Activated effector memory CD4-positive, alpha-beta T cell treated with Interleukin-2 at 50 U/mL for 16 hours (primary cell): ENCODE measurements around the gene HMGB1.
"Not testable (repeated sequence)": the region's sequence is repeated elsewhere in the genome, so short reads cannot be mapped to it uniquely, and the experiment has no call there.

Source experiments
- DNase-seq: peaks from one replicate; pipeline ENCODE4 v3.0.0-alpha.2; 2020

The HMGB1 gene

DNA sequence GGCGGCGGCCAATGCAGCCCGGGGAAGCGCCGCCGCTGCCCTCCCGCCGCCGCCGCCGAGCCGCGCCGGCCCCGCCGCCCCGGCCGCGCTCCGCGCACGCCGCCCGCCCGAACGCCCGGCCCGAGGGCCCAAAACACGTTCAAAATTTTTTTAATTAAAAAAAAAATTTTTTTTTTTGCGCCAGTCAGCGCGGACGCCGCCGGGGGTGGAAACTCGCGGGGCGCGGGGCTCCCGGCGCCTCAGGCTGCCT lies 468 bp downstream of the HMGB1 start:
- no peak for DNase-seq

DNA sequence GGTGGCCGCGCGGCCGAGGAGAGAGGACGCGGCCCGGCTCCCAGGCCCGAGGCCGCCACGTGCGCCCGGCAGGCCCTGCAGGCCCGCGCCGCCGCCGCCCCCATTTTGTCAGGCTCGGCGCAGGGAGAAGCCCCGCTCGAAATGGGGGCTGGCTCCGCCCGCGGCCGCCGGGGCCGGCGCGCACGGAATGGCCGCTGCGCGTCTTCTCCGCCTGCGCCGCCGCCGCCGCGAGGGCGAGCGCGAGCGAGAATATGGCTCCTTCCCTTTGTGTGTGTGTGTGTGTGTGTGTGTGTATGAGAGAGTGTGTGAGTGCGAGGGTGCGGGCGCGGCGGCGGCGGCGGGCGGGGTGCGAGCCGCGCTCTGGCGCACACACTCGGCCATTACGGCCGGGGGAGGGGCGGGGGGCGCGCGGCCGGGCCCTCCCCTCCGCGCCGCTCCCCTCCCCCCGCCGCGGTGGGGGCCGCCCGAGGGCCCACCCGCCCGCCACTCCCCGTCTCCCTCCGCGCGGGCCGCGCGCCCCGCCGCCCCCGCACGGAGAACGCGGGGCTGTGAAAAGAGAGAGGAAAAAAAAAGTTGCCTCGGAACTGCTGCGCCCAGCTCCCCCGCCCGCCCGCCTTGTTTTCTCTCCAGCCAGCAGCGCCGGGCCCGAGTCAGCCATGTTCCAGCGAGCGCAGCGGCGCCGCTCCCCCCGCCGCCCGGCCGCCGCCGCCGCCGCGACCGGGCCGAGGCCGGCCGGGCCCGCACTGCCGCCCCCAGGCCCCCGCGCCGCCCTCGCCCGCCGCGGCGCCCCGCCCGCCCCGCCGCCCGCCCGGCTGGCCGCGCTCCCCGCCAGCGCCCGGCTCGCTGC lies 1.0 kb downstream of the HMGB1 start:
- DNase-seq, result peak; percentile 61

DNA sequence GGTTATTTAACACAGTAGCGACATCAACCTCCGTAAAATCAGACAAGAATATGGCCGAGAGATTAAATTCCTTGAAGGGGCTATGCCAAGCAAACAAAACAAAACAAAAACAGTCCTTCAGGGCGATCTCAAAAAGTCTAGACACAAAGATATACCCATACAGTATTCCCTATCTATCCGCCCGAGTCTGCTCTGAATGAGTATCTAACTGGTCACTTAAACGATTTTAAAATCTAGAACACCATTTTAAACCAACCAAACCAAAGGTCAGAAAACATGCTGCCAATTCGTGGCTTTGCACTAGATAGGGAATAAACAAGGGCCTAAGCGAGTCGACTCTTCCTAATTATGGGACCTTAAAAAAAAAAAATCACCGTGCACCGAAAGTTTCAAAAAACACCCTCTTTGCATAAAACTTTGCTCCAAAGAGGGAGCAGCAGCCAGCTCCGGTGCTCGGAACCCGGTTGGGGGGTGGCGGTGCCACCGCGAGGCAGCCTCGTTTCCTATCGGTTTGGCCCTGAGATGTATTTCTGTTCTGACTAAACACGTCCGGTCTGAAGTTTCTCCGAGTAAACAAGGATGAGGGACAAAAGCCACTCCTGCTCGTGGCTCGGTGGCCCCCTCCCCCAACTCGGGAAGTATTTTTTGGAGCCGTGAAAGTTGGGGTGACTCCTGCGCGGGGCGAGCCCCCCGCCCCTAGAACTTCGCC lies 1.8 kb downstream of the HMGB1 start:
- peak; percentile 68 for DNase-seq

DNA sequence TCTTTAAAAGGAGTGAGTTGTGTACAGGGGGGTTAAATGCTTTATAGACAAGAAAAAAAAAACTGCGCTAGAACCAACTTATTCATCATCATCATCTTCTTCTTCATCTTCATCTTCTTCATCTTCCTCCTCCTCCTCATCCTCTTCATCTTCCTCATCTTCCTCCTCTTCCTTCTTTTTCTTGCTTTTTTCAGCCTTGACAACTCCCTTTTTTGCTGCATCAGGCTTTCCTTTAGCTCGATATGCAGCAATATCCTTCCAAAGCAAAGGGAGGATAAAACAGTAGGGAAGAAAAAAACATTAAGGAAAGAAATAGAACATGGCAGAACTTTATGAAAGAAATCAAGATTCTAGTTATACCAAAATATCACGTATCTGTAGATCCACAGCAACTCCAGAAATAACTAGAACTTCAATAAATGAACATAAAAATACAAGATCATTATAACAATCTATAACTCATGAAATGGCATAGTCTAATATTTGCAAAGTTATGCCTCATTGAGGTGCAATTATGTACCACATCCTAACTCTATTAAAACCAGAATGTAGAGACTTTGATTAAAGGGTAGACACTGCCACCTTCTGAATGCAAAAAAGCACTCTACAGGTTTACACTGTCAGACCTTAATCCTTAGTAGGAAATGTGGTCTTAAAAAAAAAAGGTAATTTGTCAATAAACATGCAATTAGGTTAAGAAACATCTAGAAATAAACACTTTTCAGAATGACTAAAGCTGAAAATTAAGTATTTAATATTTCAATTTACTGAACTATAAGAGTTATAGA lies 4.3 kb downstream of the HMGB1 start:
- not testable (repeated sequence) for DNase-seq

DNA sequence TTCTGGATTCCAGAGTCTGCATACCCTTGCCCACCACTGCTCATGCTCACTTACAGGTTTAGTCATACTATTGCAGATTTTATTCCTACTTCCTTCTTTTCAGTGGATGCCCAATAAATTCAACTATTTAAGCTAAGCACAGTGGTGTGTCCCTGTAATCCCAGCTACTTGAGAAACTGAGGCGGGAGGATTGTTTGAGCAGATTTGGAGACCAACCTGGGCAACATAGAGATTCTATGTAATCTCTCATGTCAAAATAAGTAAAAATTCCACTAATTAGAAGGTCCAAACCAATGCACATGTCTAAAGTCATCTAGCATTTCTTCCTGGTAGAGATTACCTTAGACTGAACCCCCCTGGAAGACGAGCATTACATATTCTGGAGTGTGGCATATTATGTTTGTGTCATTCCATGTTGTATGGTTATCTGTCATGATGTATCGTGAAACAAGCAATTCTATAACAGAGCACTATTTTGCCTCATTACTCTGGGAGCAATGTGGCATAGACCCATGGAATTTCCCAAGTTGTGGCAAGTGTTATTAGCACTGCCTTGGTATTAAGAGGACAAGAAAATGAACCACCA lies 8.3 kb downstream of the HMGB1 start:
- DNase-seq, result no peak

DNA sequence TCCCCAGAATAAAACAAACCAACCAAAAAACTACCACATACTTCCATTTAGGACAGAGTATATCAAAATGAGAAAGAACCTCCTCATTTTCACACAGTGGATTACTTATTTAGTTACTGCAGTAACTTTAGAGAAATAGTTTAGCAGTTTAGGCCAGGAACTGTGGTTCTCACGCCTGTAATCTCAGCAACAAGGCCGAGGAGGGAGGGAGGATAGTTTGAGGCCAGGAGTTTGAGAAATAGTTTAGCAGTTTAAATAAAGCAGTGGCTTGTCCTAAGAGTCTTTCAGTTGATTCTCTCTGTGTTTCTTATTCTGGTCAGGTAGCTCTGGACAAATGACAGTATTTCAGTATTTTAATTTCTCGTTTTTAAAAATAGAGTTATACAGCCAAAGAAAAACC lies 9.4 kb downstream of the HMGB1 start:
- DNase-seq, result no peak

DNA sequence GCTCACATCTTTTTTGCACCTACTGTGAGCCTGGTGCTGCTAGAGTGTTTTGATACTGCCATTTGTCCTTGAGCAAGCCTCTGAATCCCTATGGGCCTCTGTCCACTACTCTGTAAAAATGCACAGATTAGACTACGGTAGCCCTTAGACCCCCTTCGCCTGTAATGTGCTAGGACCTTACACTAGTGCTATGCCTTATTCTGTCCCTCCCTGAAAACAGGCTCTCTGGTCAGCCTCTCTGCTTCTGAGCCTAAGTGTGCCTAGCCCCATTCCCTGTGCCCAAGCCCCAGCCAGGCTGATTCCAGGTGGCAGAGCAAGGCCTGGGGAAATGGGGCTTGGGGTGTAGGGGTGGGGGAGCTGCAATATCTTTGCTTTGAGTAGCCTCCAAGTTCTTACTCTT lies 10.7 kb downstream of the HMGB1 start:
- no peak for DNase-seq

DNA sequence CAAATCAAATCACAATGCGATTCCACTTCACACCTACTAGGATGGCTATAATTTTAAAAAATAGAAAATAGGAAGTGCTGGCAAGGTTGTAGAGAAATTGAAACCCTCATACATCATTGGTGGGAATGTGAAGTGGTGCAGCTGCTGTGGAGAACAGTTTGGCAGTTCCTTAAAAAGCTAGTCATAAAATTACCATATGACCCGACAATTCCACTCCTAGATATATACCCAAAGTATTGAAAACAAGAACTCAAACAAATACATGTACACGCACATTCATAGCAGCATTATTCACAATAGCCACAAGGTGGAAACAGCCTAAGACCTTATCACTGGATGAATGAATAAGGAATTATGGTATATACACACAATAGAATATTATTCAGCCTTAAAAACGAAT lies 12.0 kb downstream of the HMGB1 start:
- no peak for DNase-seq

DNA sequence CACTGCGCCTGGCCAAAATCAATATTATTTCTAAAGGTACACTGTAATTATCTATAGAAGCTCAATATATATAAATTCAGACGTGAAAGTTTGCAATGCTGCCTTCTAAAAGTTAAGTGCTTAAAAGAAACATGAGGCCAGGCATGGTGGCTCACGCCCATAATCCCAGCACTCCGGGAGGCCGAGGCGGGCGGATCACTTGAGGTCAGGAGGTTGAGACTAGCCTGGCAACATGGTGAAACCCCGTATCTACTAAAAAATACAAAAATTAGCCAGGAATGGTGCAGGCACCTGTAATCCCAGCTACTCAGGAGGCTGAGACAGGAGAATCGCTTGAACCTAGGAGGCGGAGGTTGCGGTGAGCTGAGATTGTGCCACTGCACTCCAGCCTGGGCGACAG lies 14.3 kb downstream of the HMGB1 start:
- DNase-seq, result not testable (repeated sequence)

DNA sequence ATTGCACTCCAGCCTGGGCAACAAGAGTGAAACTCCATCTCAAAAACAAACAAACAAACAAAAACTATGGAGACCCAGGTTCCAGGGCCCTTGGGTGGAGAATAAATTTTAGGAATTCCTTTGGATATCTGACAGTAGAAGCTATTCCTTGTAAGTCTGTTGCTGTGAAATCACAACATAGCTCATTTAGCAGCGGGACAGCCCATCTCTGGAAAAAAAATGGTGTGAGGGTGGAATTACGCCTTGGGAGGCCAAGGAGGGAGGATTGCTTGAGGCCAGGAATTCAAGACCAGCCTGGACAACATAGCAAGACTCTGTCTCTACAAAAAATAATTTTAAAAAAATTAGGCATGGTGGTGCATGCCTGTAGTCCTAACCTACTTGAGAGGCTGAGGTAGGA lies 15.7 kb downstream of the HMGB1 start:
- no peak for DNase-seq

DNA sequence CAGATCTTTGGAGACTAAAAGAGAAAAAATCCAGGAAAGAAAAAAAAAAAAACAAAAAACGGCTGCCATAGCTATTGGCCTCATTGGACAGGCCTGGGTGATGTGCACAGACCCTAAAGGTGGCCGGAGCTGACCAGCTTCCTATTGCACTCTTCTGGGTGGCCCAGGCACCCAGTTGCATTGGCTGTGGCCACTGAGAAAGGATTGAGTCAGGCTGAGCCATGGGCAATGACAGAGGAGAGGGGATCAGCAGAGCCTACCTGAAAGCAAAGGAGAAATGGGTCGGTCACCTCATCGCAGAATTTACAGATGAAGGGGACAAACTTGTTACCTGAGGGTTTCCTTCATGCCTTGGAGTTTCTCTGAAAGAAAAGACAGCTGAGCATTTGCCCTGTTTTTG lies 17.3 kb downstream of the HMGB1 start:
- no peak for DNase-seq

DNA sequence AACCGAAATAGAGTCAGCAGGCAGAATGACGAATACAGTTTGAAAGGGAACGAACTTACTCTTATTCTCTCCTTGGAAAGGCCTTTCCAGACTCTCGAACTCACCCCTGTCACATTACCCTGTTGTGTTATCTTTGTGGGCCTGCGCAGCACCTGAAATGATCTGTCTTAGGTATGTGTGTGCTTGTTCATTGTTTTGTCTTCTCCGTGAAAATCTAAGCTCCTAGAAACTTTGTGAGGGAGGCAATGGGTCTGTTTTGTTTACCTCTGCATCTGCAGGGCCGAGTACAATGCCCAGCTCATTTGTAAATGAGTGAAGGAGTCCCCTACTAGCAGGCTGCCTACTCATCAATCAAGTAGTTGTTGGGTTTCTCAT lies 19.6 kb downstream of the HMGB1 start:
- no peak for DNase-seq

DNA sequence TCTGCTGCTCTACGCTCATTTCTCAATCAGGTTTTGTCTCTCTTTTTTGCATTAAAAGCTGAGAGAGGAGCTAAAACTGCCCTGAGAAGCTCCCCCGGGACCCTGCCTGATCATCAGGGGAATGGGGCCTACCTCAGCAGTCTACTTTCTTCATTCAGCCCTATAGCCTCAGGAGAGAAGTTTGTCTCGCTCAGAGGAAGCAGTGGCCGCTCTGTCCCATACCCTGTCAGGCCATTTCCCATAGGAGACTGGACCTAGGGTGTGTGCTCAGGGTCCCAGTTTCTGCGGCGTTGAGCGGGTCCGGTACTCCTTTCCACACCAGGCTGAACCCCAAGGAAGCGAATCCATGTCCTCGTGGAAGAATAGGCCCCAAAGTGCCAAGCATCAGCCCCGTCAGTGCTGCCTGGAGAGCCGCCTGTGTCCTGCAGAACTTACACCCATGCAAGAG lies 21.8 kb downstream of the HMGB1 start:
- DNase-seq, result no peak

DNA sequence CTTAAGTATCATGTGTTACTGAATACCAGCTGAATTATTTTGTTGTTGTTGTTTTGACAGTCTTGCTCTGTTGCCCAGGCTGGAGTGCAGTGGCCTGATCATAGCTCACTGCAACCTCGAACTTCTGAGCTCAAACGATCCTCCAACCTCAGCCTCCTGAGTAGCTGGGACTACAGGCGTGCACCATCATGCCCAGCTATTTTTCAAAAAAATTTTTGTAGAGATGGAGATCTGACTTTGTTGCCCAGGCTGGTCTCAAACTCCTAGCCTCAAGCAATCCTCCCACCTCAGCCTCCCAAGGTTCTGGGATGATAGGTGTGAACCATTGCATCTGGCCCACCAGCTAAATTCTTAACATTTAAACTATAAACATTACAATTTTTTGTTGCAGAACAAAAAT lies 22.2 kb downstream of the HMGB1 start:
- DNase-seq, result not testable (repeated sequence)

DNA sequence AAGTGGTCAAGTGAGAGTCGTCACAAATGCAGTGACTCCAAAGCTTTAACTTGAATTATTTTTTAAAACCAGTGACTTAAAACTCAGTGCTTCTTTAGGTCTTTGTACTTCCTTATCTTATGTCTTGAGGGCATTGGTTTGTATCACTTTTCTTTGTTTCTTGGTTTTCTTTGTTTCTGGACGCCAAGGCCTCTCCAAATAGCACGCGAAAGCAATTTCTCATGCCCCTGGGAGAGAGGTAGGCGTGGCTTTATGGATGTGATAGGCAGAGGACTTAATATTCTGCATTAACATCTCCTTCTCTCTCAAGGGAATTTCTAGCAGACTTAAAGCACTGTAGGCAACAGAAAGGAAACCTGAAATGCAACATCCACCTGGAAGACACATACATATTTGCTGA lies 22.8 kb downstream of the HMGB1 start:
- no peak for DNase-seq

DNA sequence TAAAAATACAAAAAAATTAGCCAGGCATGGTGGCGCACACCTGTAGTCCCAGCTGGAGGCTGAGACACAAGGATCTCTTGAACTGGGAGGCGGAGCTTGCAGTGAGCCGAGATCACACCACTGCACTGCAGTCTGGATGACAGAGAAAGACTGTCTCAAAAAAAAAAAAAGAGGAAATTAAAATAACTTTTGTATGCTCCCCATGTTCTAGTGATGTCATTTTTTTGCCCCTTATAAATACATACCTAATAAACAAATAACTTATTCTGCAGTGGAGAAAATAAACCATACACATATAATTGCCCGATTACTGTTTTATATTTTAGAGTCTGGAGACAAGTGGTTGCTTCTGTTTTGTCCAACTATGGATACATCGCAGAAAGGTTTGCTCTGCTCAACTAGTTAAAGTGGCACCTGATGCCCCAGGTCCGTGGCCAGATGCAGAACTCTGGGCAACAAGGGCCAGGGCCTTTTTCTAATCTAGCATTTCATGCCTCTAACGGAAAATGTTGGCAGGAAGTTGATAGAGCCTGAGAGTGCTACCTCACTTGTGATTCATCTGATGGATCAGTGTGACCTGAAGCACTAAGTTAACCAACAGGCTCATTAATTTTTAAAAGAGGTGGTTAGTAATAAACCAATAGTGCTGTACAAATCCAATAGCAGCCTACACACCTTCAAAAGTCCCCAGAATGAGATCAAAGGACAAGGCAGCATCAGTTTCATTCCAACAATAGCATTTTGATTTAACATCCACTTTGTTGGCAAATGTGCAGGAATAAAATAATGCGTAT lies 24.6 kb downstream of the HMGB1 start:
- DNase-seq, result no peak

DNA sequence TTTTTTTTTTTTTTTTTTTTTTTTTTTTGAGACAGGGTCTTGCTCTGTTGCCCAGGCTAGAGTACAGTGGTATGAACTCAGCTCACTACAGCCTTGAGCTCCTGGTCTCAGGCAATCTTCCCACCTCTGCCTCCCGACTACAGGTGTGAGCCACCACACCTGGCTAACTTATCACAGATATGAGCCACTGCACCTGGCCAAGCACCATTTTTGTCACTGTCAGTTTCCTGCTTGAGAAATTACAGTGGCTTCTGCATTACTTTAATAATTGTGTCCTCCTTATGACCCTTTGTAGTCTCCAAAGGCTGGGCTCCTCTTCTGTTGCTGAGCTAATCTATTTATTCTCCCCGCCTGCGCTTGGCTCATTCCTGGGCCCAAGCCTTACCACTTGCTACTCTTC lies 27.4 kb downstream of the HMGB1 start:
- no peak for DNase-seq

DNA sequence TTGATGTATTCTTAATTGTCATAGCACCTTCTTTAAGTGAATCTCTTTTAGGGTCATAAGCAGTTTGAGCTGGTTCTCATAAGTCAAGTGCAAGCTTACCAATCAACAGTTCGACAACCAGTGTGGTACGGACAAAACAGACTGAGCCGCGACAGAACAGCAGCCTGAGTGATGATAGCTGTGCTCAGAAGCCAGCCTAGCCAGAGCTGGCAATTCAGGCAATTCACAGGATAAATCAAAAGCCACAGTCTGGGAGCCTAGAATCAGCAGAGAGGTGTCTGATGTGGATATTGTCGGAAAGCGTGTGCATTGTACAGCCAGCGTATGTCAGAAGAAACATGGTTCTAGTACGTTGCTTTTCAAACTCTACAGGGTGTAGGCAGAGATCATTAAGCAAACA lies 28.6 kb downstream of the HMGB1 start:
- DNase-seq, result no peak

DNA sequence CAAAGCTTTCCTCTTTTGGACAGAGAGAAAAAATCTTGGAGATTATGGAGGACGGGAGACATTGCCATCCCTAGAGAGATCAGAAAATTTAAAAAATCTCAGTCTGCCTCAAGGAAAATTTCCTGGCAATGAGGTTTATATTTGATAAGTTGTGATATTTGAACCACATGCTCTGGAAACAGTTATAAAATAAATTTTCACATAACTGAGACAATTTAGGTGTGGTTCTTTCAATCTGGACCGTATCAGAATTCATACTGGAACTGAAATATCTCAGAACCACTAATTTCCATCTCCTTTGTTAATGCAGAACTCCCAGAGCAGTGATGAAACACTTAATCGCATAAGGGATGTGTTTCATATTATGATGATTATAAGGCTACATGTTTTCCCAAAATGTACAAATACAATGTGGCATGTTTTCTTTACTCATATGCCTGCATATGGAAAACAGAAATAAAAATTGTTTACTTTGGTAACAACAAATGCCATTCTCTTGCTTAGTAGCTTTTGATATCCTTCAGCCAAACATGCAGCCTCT lies 29.8 kb downstream of the HMGB1 start:
- DNase-seq, result no peak

DNA sequence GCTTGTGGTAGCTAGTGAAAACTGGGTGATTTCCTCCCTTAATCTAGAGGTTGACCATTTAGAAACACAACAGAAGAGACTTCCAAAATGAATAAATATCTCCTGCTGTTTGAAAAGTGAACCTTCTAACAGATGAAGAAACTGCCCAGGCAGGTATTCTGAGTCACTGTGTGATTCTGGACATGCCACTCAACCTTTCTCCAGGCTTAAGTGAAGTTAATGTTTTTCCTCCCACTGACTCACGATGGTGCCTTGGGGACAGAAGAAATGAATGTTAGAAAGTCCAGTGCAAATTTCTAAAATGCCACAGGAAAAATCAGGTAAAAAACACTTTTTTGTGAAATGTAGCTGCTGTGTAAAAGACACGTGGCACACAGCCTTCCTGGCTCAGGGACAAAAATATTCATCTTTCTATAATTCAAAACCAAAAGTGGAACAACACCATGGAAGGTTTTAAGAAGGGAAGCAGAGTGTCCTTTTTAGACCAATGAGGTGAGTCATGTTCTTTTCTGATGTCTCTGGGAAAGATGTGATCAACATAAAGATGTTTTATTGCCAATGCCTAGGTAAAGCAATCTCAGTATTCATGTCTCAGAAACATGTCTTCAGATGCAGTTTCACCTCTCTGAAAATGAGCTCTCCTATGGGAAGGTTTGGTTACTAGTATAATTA lies 34.3 kb downstream of the HMGB1 start:
- DNase-seq, result no peak

DNA sequence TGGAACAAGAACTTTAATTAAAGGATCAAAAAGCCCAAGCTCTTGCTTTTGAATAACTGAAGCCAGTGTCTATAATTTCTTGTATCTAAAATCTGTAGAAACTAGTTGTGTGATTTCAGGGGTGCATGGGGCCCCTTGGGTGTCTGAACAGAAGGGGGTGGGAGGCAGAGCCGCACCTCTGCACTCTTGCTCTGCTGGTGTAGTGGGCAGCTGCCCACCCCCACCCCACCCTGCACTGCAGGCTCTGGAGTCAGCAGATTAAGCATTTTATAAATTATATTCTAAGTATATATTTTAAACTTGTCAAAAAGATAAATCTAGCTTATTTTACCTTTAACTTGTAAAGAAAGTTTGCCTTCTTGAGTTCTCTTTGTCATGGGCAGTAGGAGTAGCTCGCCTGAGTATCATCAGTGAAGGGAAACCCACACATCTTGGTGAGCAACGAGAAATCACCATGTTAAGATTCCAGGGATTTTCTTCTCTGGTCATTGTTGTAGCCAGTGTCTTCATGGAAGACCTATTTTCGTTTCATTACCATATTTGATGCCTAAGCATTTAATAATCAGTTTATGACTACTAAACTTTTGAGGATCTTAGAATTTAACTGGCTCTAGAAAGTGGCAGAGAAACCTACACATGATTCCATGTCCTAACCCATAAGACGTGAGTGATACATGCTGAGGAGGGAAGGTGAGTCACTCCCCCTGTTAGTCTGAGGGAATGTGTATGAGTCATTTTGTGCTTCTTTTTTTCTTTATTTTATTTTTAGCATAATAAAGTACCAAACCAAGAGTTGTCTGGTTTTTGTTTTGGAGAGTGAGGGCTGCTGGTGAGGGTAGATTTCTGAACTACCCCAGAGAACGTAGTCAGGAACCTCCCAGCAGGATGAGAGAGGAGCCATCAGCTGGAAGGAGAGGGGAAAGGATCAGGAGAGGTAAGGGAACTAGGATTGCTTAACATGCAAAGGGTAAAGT lies 35.7 kb downstream of the HMGB1 start:
- DNase-seq, result no peak
